C1 segment of cervical spinal cord (tissue), 14 donors: Measurements from ENCODE around the gene IFT27.
A peak's percentile ranks its signal among the peaks of the same experiment; 100 is the strongest.

Experiments used
- DNase-seq, 14 donors: peaks; one replicate each; lab custom pipeline; 2025; lab: John Stamatoyannopoulos, UW

The IFT27 gene

GRCh38 chr22:36775964-36776669 is at the start of gene IFT27:
IFT27 (minus strand) TSS chr22:36776119; CDS start chr22:36775707, 412 bp downstream.
- peak; percentile 68 to 100 (median 98) for DNase-seq

GRCh38 chr22:36824655-36825054 is 48.7 kb upstream of the IFT27 start:
- DNase-seq: no peak

- DNase-seq: no peak
Observed at GRCh38 chr22:36823186-36823839, 47.4 kb upstream of the IFT27 start.

GRCh38 chr22:36822581-36822980 is 46.7 kb upstream of the IFT27 start:
- DNase-seq: no peak

GRCh38 chr22:36819112-36819511 is 43.2 kb upstream of the IFT27 start:
- DNase-seq: no peak

GRCh38 chr22:36818010-36818642 is 42.2 kb upstream of the IFT27 start:
- no peak for DNase-seq

GRCh38 chr22:36817525-36817848 is 41.6 kb upstream of the IFT27 start:
- no peak for DNase-seq

- peak in 2 of 14 donors; percentile 1 to 10 for DNase-seq
Observed at GRCh38 chr22:36816636-36817524, 41.0 kb upstream of the IFT27 start, which contains the start of gene PVALB. PVALB (minus strand) TSS chr22:36817035; CDS start chr22:36817005, 30 bp downstream.

GRCh38 chr22:36816339-36816635 is 40.4 kb upstream of the IFT27 start:
- no peak for DNase-seq

- DNase-seq: no peak
Observed at GRCh38 chr22:36815558-36816338, 39.8 kb upstream of the IFT27 start.

- no peak for DNase-seq
Observed at GRCh38 chr22:36814801-36815200, 38.9 kb upstream of the IFT27 start.

GRCh38 chr22:36811094-36811800 is 35.3 kb upstream of the IFT27 start:
- DNase-seq: no peak

GRCh38 chr22:36809351-36809750 is 33.4 kb upstream of the IFT27 start:
- no peak for DNase-seq

GRCh38 chr22:36808721-36809344 is 32.9 kb upstream of the IFT27 start:
- no peak for DNase-seq

GRCh38 chr22:36807627-36808026 is 31.7 kb upstream of the IFT27 start:
- DNase-seq: no peak

- no peak for DNase-seq
Observed at GRCh38 chr22:36806835-36807234, 30.9 kb upstream of the IFT27 start.

GRCh38 chr22:36803358-36803757 is 27.4 kb upstream of the IFT27 start:
- no peak for DNase-seq

GRCh38 chr22:36798674-36799066 is 22.8 kb upstream of the IFT27 start:
- no peak for DNase-seq

- no peak for DNase-seq
Observed at GRCh38 chr22:36797911-36798673, 22.2 kb upstream of the IFT27 start.
